ENCODE measurements around the gene KIAA0825. TPM values are rescaled to one million over a fixed set of nuclear protein-coding genes. Genes with fewer than 3 reads are reported as not detected.
"Not testable (repeated sequence)": the region's sequence is repeated elsewhere in the genome, so short reads cannot be mapped to it uniquely, and the experiment has no call there.

The KIAA0825 gene
- total RNA-seq, 1 donor from 2014 or later, result 3.1 TPM

GRCh38 chr5:94575196-94575595 is 43.2 kb downstream of the KIAA0825 start:
- ATAC-seq (no peak), DNase-seq (ENCODE audit: low spot score) (no peak)

GRCh38 chr5:94573349-94573748 is 45.1 kb downstream of the KIAA0825 start:
- ATAC-seq; DNase-seq (ENCODE audit: low spot score): not testable (repeated sequence)

GRCh38 chr5:94571415-94571814 is 47.0 kb downstream of the KIAA0825 start:
- DNase-seq (ENCODE audit: low spot score), result no peak
- ATAC-seq, result no peak

GRCh38 chr5:94564812-94565211 is 53.6 kb downstream of the KIAA0825 start:
- ATAC-seq (no peak), DNase-seq (ENCODE audit: low spot score) (no peak)

- DNase-seq (ENCODE audit: low spot score) (no peak), ATAC-seq (no peak)
Measured at GRCh38 chr5:94562327-94562971, 56.0 kb downstream of the KIAA0825 start.

DNA sequence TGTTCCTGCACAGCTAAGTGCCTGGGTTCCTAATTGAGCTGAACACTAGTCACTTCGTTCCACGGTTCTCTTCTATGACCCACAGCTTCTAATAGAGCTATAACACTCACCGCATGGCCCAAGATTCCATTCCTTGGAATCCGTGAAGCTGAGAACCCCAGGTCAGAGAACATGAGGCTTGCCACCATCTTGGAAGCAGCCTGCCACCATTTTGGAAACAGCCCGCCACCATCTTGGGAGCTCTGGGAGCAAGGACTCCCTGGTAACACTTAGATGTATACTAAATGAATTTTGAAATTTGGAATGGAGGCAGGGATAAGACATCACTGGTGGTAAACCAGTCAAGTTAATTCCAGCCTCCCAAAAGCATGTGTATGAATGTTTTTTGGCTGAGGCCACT is 60.4 kb downstream of the KIAA0825 start:
- no peak for DNase-seq (ENCODE audit: low spot score)

DNA sequence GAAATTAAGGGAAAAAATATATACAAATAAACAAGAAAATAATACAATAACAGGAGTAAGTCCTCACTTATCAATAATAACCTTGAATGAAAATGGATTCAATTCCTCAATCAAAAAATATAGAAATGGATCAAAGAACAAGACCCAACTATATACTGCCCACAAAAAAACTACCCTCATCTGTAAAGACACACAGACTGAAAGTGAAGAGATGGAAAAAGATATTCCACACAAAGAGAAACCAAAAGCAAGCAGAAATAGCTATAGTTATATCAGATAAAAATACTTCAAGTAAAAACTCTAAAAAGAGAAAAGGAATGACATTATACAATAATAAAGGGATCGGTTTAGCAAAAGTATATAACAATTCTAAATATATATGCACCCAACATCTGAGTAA is 66.5 kb downstream of the KIAA0825 start:
- ATAC-seq, result no peak
- DNase-seq (ENCODE audit: low spot score), result no peak

More for the DNA sequence above, 60.4 kb downstream of the KIAA0825 start:
- no peak for ATAC-seq

DNA sequence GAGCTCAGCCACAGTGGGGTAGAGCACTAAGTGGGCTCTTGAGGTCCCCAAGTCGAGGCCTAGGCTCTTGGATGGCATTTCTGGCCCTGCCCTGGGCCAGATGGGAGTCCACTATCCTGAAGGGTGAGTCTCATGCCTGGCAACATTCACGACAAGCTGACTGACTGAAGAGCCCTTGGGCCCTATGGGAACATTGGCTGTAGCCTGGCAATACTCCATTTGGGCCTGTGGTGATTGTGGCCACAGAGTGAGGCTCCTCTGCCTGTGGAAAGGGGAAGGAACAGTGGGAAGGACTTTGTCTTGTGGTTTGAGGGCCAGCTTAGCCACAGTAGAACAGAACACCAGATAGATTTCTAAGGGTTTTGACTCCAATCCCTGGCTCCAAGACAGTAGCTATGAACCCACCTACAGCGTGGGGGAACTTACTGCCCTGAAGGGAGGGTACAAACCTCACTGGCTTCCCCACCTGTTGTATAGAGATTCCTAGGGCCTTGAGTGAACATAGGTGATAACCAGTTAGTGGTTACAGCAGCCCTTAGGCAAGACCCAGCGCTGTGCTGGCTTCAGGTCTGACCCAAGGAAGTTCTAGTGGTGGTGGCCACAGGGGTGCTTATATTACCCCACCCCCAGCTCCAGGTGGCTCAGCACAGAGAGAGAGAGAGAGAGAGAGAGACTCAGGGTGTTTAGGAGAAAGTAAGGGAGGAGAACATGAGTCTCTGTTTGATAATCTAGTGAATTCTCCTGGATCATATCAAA is 72.4 kb downstream of the KIAA0825 start:
- ATAC-seq (no peak), DNase-seq (ENCODE audit: low spot score) (no peak)

DNA sequence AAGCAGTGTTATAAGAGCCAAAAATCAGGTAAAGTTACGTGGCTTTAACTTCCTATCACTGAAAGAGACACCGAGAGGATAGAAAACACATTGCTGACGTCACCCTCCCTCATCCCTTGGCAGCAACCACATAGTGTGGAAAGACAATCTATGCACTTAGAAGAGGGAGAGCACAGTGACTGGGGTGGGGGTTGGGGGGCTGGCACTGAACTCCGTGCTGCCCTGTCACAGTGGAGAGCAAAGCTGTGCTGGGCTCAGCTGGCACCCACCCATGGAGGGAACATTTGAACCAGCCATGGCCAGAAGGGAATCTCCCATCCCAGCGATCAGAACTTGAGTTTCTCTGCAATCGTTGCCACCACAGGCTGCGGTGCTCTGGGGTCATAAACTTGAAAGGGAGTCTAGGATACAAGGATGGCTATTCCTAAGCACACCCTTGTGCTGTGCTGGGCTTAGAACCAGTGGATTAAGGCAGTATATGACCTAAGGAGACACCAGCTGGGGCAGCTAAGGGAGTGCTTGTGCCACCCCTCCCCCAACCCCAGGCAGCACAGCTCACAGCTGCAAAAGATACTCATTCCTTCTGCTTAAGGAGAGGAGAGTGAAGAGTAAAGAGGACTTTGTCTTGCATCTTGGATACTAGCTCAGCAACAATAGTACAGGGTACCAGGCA is 73.4 kb downstream of the KIAA0825 start:
- DNase-seq (ENCODE audit: low spot score) (no peak), ATAC-seq (no peak)

DNA sequence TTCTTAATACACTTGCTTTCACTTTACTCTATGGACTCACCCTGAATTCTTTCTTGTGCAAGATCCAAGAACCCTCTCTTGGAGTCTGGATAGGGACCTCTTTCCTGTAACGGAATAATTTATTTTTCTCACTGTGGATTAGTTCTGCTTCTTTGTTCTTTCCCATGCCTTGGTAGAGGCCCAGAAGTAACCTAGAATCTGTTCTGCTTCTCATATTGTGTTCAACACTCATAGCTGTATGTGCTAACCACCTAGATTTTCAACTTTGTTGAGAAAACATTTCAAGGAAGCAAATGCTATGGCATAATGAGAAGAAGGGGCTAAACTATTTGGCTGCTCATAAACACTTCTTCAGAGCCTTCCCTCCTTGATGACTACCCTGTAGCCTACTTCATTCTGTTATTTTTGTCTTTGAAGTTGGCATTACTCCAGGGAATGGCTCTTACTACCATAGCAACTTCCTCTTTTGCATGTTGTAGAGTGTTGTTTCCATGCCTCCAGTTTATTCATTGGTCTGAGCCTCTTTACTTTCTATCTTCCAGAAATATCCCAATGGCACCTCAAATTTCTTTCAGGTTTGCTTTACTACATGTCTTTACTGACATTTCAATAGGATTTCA is 74.3 kb downstream of the KIAA0825 start:
- ATAC-seq (no peak), DNase-seq (ENCODE audit: low spot score) (no peak)

- DNase-seq (ENCODE audit: low spot score) (no peak), ATAC-seq (no peak)
Measured at GRCh38 chr5:94540856-94541494, 77.4 kb downstream of the KIAA0825 start.

DNA sequence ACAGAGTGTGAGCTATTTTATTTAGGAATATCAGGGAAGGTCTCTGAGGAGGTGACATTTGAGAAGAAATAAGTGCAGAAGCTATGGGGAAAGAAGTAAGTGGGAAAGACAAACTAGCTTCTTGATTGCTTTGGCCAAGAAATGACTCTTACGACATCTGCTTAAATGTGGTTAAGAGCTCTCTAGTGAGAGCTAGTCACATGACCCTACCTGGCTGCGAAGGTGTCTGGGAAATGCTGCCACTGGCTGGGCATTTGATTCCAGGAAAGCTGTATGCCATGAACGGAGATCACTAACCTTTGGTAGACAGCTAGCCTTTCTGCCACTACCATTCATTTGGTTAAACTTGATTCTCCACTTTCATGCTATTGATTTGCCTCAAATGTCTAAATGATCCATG is 80.1 kb downstream of the KIAA0825 start:
- no peak for ATAC-seq
- no peak for DNase-seq (ENCODE audit: low spot score)

DNA sequence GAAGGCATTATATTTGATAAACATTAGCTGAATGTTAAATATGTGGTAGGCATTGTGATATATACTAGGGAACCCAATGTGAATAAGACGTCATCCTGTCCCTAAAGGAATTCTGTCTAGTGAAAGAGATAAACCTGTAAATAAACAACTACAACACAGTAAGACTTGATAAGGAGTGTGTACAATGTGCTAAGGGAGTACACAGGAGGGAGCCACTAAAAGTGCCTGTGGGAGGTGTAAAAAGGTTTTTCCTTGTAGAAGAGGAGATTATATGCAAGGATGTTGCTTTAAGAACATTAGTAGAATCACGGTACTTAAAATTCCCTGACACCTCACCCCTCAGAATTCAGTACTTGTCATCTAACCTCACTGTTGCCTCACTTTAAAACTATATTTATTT is 91.7 kb downstream of the KIAA0825 start:
- ATAC-seq (no peak), DNase-seq (ENCODE audit: low spot score) (no peak)

DNA sequence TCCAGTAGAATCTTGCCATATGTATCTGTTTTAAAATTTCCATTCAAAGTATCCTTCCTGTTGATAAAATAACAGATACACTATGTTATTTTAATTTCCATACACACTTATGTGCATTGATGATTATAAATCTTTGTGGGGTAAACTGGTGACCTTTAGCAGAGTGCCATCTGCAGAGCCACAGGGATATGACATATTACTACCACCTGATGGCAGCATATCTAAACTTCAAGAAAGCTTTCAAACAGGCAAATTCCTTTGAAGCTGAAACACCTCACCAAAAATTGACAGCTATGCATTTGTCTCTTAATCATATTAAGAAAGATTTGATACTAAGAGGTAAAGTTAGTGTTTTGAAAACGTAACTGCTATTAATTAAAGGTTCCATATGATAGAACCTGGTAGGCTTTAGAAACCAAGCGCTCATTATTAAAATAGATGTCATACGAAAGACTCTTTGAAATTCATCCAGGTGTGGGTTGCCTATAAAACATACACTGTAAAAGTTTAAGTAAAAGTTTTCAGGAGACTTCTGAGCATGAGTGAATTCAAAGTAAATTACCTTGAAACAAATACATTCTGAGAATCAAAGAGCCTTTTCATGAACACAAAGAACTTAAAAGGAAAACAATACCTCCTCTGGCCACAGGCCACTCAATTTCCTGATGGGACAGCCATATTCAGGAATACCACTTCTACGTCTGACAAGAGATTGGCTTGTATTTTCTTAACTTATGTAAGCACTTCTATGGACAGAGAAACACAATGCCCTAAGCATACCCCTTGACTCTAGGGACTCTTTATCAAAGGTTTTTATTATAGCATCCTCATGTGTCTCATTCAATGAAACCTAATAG is 93.3 kb downstream of the KIAA0825 start:
- DNase-seq (ENCODE audit: low spot score), result no peak
- peak; percentile 93 for ATAC-seq

DNA sequence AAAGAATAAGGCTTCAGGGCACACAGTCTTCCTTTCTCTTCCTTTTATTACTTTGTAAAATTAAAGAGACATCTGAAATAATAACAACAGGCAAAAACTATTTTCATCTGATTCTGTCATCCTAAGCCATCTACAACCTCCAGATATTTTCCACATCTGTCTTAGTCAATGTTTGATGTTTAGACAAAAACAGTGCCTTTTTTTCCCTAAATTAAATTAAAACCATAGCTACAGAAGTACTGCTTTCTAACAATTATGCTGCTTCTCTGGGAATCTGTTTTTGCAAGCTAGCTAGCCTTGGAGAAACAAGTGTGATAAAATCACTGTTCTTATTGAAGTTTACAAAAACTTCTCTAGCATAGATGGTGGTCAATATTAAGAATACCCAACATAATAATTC is 95.4 kb downstream of the KIAA0825 start:
- ATAC-seq, result no peak
- no peak for DNase-seq (ENCODE audit: low spot score)

GRCh38 chr5:94522117-94522516 is 96.3 kb downstream of the KIAA0825 start:
- no peak for DNase-seq (ENCODE audit: low spot score)
- ATAC-seq, result no peak

DNA sequence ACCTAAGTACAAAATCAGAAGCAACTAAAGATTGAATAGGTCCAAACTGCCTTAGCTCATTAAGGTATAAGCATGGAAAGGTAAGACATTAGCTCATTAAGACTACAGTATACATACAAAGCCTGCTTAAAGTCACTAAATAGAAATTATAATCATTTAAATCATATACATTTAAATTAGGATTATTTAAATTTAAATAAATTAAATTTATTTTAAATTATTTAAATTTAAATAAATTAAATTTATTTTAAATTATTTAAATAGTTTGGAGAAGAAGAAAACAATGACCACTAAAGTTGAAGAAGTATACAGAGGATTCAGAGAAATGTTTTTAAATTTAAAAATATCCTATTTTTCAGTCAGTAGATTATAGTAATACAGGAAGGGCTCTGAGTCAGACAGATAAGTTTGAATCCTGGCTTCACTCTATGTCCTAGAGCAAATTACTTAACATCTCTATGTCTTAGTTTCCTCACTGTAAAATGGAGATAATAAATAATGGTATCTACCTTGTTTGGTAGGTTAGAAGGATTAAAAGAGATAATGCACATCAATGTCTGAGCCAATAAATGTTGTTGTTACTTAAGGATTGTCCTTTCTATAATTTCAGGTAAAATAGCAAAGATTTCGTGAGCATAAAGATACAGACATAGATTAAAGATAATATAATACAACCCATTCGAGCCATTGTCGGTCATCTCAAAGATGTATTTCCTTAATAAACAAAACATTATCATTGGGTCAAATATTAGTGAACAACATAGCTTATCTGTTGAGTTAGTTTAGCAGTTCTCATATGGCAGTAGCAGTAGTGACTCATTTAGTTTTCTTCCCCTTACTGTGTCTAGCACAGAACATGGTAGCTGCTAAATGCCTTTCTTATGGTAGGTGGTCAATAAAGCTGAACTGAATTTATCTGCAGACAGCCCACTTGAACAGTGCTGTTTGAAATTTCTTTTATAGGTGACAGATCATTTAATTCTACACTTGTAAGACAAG is 100.6 kb downstream of the KIAA0825 start:
- no peak for ATAC-seq
- no peak for DNase-seq (ENCODE audit: low spot score)

- ATAC-seq (no peak), DNase-seq (ENCODE audit: low spot score) (no peak)
Measured at GRCh38 chr5:94516148-94516547, 102.3 kb downstream of the KIAA0825 start.

All from left lobe of liver (tissue), 2 donors.